Amygdala (tissue), 56 donors: ENCODE measurements around the gene TKT.
"Not testable (repeated sequence)": the region's sequence is repeated elsewhere in the genome, so short reads cannot be mapped to it uniquely, and the experiment has no call there.

Source experiments
- DNase-seq, 56 donors: peaks; one replicate each; lab custom pipeline; 2025; lab: John Stamatoyannopoulos, UW

TKT gene

DNA sequence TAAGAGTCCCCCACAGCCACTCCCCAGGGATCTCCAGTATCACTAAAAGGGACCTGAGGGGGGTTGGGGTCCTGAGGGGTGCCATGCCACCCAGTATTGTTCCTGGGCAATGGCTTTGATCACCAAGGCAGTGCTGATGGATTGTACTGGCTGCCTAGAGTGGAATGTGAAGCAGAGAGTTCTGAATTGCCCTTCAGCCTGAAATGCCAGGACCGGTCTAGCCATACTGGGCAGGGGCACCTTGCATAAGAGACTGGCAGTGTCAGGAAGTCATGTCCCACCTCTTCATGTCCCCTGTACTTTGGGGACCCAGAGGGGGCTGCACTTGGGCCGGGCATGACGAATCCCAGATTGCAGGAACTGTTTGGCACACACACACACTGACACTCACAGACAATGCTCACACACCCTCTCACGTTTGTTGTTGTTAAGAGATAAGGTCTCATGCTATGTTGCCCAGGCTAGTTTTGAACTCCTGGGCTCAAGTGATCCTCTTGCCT is 4.5 kb upstream of the TKT start:
- DNase-seq = no peak

DNA sequence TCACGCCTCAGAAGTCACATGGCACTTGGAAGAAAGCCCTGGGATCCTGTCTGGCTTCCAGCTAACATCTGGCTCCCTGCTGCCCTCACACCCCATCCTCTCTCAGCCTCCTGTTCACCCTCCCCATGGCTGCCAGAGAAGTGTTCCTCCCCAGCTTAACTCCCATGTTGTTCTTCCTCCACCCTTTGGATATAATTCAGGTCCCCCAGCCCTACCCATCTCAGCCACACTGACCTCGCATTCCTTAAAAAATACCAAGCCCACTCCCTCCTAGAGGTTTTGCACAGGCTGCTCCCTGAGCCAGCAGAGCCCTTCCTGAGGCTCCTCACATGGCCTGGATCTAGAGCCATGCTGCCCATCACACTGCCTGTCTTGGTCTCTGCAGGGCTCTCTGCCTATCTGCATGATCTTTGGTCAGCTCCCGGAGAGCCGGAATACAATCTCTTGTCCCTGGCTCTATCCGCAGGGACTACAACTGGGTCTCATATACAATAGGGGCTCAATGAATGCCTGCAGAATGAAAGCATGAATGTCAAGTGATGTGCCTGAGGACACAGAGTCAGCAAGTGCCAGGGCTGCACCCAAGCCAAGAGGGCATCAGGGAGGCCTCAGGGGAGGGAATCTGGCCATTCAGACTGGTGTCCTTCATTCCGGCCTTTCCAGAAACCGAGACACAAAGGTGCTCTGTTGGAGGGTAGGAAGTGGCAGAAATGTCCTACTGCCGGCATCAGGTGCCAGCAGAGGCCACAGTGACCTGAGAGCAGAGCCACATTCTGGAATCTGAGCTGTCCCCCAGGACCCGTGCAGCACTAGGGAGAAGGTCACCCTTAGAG is 3.8 kb upstream of the TKT start:
- peak in 20 of 56 donors; percentile 11 to 62 (median 44) for DNase-seq

DNA sequence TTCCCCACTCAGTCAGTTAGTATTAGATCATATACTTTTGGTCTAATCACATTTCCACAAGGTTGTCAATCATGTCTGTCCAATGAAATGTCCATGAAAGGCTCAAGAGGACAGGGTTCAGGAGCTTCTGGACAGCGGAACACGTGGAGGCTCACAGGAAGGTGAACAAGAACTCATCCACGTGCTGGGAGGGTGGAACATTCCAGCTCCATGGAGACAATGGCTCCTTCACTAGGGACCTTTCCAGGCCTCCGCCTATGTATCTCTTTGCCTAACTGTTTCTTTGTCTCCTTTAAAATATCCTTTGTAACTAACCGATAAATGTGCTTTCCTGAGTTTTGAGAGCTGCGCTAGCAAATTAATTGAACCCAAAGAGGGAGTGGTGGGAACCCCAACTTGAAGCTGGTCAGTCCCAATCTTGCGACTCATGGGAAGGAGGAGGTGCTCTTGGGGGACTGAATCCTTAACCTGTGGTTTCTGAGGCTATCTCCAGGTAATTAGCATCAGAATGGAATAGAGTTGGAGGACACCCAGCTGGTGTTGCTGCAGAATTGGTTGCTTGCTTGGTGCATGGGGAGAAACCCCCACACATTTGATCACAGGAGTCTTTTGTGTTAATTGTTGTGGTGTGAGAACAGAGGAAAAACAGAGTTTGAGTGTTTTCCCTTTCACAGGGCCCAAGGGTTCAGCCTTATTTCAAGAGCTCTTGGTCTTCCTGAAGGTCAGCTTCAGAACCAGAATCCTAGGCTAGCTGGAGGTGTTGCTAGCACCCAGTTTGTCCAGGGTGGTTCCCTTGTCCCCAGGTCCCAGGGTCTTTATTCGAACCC is 3.0 kb upstream of the TKT start:
- DNase-seq = peak in 21 of 56 donors; percentile 16 to 67 (median 44)

DNA sequence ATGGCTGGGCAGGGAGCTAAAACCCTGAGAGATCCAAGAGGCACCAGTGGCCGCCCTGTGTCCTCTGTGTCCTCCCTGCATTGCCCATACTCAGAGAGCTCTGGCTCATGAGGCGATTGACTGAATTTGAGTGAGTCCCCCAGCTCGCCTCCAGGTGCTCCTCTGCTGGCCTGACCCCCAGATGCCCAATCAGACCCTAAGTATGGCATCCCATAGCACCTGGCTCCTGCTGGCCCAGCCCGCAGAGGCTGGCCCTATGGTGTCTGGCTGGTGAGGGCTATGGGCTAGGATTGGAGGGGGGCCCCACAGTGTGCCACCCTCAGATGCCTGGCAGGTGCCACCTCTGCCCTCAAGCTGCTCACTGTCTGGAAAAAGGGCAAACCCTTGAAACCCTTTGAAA is 1.6 kb upstream of the TKT start:
- no peak for DNase-seq

DNA sequence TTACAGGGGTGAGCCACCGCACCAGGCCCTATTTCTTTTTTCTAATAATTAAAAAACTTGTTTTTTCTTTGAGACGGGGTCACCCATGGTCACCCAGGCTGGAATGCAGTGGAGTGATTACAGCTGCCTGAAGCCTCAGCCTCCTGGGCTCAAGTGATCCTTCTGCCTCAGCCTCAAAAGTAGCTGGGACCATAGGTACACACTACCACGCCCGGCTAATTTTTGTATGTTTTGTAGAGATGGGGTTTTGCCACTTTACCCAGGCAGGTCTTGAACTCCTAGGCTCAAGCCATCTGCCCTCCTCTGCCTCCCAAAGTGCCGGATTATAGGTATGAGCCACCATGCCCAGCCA is 858 bp upstream of the TKT start:
- no peak for DNase-seq

DNA sequence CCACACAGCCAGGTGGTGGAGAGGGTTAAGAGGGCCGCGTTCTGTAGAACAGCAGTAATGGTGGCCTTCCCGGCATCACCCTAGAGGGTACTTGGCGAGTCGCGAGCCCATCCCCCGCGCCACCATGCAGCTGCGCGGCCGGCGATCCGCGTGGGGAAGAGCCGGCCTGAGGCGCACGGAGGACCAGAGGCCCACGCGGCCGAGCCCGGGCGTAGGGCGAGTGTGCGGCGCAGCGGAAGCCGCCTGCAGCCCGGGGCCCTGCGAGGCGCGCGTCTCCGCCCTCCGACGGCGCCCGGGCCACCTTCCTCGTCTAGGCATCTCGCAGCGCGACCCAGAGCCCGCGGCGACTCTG is 423 bp downstream of the TKT start:
- peak in 15 of 56 donors; percentile 26 to 60 (median 49) for DNase-seq

DNA sequence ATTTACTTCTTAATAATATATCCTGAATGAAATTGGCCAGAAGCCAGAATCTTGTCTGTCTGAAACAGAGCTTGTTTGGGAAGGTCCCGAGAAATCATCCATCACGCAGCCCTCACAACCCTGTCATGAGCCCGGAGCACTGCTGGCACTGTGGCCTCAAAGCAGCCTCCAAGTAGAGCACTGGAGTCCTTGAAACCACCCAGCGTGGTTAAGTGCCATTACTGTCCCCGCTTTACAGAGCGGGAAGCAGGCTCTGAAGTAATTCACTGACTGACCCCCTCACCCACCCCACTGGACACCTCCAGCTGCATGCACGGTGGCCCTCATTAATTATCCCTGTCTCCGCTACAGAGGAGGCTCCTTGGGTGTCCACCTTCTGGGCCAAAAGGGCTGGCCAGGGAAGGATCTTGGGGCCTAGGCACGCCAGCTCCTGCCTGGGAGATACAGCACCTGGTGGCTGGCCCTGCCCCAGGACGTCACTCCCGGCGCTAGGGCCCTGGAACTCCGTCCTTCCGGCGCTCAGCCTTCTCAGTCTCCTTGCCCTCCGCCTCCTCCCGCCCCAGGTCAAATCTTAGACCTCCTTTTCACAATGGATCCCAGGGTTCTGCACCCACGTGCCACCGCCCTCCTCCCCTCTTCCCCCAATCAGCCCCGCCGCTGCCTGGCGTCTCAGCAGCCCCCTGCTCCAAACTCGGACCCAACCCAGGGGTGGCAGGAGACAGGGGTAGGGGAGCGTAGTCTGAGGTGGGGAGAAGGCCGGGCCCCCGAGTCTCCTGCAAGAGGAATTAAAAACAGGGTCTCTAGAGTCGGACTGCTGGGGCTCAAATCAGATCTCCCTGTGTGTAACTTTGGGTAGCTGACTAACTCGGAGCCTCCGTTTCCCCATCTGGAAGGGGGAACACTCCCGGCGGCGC is 1.1 kb downstream of the TKT start:
- DNase-seq = peak in 28 of 56 donors; percentile 19 to 54 (median 42)

DNA sequence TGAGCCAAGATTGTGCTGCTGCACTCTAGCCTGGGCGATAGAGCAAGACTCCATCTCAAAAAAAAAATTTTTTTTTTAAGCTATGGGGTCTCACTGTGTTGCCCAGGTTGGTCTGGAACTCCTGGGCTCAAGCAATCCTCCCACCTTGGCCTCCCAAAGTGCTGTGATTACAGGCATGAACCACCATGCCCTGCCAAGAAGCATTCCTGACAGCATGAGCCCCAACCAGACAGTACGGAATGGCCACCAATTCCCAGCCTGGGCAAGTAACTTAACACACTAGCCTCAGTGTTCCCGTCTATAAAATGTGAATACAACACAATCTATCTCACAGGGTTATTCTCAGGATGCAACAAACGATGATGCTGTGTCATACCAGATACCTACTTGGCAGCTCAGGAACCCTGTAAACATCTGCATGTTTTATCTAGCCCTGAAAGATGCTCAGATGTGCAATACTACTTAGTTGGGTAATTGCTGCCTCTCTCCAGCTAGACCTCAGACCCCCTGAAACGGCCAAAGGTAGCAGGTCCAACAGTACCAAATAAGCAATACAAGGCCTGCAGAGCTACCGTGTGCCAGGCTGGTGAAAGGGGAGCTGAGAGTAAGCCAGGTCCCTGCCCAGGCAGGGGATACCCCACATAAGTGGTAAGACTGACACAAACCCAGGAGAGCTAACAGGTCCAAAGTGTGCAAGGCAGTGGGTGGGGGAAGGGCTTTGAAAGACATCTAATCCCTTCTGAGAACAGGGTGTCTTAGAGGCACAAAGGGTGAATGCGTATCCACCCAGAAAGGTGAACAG is 1.9 kb downstream of the TKT start:
- DNase-seq = no peak

DNA sequence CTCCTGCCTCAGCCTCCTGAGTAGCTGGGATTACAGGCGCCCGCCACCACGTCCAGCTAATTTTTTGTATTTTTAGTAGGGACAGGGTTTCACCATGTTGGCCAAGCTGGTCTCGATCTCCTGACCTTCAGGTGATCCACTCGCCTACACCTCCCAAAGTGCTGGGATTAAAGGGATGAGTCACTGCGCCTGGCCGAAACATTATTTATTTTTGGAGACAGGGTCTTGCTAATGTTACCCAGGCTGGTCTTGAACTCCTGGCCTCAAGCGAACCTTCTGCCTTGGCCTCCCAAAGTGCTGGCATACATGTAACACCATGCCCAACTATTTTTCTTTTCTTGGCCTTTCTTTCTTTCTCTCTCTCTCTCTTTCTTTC is 2.9 kb downstream of the TKT start:
- DNase-seq = not testable (repeated sequence)

DNA sequence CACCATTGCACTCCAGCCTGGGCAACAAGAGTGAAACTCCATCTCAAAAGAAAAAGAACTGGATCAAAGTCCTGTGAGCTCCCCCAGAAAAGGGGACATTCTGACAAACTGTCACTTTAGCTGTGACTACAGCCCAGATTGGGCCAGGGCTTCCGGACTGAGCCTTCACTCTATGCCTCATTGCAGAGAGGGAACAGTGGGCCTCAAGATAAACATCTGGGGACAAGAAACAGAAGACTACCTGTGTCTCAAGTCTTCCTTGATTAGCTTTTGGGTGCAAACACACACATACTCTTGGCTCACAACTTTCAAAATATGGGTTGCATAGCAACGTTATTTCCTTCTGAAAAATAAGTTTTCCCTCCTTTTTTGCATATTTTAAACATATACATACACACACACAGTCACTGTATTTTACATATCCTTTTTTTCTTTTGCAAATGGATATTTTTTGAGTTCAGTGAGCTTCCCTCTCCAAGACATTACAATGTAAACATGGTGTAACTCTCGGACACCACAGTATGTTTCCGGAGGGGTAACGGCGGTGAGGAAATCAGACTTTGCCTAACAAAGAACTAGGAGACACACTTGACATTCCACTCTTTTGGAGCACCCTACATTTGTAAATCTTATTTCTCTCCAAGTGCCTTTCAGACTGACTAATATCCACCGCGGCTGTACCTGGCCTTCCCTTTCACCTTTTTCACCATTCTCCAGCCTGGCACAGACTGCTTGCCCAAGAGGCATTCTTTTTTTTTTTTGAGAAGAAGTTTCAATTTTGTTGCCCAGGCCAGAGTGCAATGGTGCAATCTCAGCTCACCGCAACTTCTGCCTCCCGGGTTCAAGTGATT is 3.5 kb downstream of the TKT start:
- no peak for DNase-seq

DNA sequence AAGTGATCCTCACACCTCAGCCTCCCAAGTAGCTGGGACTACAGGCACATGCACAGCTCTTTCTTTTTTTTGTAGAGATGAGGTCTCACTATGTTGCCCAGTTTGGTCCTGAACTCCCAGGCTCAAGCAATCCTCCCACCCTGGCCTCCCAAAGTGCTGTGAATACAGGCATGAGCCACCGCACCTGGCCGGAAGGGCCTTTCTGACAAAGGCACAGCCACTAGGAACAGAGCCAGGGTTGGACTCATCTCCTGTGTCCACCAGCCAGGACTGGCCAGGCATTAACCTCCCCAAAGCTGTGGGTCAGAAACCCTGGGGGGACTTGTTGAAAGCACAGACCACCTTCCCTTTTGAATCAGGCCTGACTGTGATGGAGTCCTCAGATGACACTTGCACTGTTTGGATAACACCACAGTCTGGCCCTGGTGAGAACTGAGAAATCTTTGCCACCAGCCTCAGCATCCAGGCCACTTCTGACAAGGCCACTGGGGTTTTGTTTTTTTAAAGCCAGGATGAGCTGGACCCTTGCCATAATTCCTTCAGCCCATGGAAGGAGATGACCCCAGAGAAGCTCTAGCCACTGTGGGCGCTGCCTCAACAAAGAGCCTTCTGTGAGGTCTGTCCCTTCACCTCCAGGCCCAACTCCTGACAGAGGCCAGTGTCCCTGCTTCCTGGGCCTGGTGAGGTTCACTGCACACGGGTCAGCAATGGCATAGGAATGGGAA is 4.8 kb downstream of the TKT start:
- DNase-seq = peak in 1 of 56 donors; percentile 39

DNA sequence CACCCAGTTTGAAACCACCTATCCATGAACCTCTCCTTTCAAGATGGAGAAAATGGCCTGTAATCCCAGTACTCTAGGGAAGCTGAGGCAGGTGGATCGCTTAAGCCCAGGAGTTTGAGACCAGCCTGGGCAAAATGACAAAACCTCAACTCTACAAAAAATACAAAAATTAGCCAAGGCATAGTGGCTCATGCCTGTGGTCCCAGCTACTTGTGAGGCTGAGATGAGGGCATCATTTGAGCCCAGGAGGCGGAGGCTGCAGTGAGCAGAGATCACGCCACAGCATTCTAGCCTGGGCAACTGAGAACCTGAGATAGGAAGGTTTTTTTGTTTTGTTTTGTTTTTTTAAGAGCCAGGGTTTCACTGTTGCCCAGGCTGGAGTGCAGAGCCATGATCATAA is 5.4 kb downstream of the TKT start:
- no peak for DNase-seq

DNA sequence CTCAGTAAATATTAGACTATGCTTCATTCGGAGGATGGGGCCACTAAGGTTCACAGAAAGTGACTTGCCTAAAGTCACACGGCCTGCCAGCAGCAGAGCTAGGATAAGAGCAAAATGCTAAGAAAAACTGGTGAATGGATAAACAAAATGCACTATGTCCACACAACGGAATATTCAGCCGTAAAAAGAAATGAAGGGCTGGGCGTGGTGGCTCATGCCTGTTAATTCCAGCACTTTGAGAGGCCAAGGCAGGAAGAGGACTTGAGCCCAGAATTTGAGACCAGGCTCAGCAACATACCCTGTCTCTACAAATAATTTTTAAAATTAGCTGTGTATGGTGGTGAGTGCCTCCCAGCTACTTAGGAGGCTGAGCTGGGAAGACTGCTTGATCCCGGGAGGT is 7.7 kb downstream of the TKT start:
- DNase-seq = no peak

DNA sequence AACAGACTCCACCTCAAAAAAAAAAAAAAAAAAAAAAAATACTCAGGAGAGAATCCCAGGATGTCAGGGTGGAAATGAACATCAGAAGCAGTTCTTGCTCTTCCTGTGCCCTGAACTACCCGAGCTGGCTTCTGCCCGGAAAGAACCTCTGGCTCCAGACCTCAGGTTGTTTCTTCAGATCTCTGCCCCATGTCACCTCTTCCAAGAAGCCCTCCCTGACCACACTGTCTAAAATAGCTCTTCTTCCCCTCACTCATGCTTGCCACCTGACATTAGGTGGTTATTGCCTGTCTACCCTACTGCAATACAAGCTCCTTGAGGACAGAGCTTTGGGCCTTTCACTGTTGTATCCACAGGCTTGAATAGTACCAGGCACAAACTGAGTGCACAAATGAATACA is 8.2 kb downstream of the TKT start:
- no peak for DNase-seq

DNA sequence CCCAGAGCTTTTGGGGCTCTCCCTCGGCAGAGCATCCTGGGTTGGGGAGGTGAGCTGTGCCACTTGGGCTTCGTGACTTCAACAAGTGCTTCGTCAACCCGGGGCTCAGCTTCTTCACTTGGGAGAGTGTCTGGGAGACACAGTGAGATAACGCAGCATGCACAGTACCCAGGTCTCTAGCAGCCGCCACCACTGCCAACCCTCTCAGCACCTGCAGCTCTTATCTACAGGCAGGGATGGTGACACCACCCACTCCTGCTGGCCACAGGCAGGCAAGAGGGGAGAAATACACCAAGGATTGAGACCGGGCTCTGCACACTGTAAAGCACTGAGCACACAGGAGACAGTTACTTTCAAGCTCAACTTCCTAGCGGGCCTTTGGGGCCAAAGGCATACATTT is 11.6 kb downstream of the TKT start:
- DNase-seq = no peak

DNA sequence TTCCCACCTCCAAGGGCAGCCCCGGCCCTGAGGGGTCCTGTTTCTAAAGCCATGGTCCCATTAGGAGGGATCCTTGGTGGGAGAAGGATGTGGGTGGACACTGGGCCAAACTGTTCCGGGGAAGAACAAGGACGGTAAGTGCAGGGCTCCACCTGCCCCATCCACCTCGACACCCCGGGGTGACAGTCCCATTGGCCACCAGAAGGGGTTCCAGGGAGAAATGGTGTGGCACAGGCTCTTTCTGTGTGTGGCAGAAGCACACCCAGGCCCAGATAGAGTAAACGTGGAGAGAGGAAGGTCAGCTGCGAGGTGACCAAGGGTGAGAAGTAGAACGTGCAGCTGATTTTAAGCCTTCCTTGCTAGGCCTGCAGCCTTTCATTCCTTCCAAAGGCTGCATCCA is 12.0 kb downstream of the TKT start:
- no peak for DNase-seq

DNA sequence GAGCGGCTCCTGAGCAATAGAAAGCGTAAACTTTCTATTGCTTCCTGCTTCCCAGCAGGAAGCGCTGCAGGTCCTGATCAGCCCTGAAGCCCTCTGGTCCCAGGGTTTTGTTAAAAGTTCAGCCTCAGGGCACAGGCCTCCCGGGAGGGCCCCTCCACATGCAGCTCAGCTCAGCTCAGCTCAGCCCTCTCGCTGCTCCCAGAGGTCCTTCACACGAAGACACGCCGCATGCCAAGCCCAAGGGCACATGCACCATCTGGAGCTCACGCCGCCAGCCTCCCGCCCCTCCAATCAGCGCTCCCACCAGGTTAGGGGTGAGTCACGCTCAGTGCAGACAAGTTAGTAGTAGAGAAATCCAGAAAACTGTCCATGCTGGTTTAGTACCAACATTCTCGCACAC is 12.7 kb downstream of the TKT start:
- DNase-seq = no peak

DNA sequence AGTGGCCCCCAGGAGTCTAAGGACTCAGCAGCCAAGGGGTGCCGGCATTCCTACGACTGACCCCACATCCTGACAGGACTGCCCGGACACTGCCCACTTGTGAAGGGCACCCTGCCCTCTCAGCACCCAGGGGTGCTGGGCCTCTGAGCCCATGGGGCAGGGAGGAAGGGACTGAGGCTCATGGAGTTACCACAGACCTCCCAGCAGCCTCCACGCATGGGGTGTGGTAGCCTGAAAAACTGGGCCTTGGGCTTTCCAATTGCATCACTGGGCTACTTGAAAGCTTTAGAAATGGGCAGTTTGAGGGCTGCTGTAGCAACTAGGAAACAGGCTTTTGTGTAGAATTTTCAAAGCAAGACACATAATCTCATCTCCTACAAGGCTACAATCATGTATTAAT is 13.2 kb downstream of the TKT start:
- no peak for DNase-seq
